HG03103 (cell line): ENCODE data around the gene MYBPC2.
"Not testable (repeated sequence)": the region's sequence is repeated elsewhere in the genome, so short reads cannot be mapped to it uniquely, and the experiment has no call there.

Source experiments
- ATAC-seq: cut with Tn5 transposase; IDR thresholded peaks from one replicate; pipeline ENCODE4 v1.9.1; 2021; ENCODE audit warnings: low read depth; ENCODE audit not compliant: unreplicated experiment

The MYBPC2 gene

GRCh38 chr19:50457300-50457699 lies 24.6 kb downstream of the MYBPC2 start:
- ATAC-seq: no peak

DNA sequence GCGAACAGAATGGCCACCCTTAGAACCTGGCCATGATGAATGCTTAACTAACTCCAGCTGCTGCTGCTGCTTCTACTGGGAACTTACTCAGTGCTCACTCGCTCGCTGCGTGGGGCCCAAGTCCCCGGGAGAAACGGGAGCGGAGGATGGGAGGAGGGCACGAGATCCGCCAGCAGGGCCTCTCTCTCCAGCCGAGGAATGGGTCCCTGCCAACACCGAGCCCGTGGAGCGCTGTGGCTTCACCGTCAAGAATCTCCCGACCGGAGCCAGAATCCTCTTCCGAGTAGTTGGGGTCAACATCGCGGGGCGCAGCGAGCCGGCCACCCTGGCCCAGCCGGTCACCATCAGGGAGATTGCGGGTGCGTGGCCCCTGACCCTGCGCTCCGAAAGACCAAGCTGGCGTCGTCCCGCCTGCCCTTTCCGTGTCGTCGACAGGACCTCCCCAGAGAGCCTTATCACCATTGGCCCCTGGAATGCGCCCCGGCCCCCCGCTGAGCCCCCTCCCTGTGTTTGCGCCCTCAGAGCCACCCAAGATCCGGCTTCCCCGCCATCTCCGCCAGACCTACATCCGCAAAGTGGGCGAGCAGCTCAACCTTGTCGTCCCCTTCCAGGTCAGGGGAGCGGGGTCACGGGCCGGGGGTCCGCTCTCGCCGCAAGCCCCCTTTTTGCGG lies 25.8 kb downstream of the MYBPC2 start:
- ATAC-seq: no peak

DNA sequence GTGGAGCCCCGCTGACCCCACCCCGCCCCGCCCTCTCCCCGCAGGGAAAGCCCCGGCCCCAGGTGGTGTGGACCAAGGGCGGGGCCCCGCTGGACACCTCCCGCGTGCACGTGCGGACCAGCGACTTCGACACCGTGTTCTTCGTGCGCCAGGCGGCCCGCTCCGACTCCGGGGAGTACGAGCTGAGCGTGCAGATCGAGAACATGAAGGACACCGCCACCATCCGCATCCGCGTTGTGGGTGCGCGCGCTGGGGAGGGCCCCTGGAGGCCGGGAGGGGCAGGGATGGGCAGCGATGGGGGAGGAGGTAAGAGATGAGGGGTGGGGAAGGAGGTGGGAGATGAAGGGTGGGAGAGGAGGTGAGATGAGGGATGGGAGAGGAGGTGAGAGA lies 26.4 kb downstream of the MYBPC2 start:
- ATAC-seq: no peak

DNA sequence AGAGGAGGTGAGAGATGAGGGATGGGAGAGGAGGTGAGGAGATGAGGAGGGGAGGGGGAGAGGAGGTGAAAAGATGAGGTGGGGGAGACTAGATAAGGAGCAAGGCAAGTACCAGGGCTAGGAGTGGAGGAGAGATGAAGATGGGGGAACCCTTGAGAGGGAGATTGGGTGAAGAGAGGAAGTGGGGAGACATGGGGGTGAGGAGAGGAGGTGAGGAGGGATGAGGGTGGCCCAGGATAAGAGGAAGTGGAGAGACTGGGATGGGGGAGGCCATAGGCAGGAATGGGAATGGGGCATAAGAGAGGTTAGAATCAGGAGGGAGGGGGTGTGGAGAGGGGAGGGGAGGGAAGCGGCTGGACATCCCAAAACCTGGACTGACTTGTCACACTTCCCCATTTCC lies 26.9 kb downstream of the MYBPC2 start:
- no peak for ATAC-seq

- no peak for ATAC-seq
These were observed 27.6 kb downstream of the MYBPC2 start for GRCh38 chr19:50460161-50460765.

DNA sequence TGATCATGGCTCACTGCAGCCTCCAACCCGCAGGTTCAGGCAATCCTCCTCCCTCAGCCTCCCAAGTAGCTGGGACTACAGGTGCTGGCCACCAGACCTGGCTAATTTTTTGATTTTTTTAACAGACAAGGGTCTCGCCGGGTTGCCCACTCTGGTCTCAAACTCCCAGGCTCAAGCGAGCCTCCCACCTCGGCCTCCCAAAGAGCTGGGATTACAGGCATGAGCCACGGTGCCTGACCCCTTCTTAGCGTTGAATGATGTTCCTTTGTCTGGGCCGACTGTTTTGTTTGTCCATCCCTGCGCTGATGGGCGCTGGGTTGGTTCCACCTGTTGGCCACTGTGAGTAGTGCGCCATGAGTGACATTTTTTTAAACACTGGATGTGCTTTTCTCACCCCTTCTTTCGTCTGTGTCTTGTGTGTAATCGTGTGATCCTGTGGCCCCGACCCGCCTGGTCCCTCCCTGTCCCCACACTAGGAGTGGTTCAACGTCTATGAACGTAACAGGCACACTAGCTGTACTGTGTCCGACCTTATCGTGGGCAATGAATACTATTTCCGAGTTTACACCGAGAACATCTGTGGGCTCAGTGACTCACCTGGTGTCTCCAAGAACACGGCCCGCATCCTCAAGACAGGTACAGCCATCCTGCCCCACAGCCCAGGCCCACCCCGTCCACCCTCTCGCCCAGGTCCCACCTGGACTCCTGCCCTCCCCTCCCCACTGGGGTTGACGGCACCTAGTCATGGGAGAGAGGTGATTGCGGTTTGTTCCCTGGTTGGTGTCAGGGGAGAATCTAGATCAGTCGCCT lies 28.6 kb downstream of the MYBPC2 start:
- ATAC-seq: no peak

GRCh38 chr19:50462970-50463369 lies 30.3 kb downstream of the MYBPC2 start:
- no peak for ATAC-seq

DNA sequence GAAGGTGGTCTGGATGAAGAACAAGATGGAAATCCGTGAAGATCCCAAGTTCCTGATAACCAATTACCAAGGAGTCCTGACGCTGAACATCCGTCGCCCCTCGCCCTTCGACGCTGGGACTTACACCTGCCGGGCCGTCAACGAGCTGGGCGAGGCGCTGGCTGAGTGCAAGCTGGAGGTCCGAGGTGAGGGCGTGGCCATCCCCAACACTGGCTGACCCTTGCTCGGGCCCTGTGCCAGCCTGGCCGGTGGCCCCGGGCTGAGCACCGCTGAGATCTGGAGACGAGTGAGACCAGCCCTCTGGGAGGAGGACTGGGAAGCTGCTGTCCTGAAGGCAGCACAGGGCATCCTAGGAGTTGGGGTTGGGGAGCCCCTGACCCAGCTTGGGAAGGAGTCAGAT lies 31.7 kb downstream of the MYBPC2 start:
- ATAC-seq: no peak

DNA sequence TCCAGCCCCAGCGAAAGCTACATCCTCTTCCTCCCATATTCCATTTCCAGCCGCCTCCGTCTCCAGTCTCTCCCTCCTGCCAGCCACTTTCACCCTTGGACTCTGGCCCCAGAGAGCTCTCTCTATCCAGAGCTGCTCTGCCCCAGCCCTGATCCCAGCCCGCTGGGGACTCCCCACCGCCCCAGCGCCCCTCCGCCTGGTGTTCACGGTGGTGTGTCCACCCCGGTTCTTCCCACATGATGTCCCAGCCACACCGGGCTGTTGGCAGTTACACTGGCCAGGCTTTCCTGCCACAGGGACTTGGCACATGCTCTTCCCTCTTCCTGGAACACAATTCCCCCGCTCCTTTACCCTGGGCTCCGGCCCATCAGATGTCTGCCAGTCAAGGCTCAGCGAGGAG lies 32.3 kb downstream of the MYBPC2 start:
- no peak for ATAC-seq

- ATAC-seq: no peak
These were observed 33.5 kb downstream of the MYBPC2 start for GRCh38 chr19:50465986-50466705.

DNA sequence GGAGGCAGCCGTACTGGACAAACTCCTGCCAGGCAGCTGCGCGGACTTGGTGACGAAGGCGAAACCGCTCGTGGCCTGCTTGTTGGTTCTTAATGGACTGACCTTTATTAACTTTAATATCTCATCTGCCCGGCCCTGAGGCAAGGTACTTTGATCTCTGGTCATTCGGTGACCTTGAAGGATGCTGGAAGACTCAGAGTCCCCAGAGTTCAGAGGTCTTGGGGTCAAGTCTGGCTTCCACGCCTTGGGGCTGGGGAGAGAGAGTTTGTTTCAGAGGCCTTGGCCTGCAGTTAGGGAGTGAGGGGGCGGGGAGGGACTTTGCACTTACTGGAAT lies 34.0 kb downstream of the MYBPC2 start:
- no peak for ATAC-seq

GRCh38 chr19:50467566-50467965 lies 34.9 kb downstream of the MYBPC2 start:
- no peak for ATAC-seq

GRCh38 chr19:50468818-50469217 lies 36.1 kb downstream of the MYBPC2 start:
- ATAC-seq: no peak

DNA sequence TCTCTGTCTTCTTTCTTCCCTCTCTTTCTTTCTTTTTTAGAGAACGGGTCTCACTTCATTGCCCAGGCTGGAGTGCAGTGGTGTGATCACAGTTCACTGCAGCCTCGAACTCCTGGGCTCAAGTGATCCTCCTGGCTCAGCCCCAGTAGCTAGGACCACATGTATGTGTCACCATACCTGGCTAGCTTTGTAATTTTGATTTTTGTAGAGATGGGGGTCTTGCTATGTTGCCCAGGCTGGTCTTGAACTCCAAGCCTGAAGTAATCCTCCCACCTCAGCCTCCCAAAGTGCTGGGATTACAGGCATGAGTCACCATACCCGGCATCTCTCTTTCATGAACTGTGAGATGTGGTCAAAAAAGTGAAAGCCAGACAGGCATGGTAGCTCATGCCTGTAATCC lies 40.6 kb downstream of the MYBPC2 start:
- not testable (repeated sequence) for ATAC-seq

GRCh38 chr19:50475101-50475568 lies 42.4 kb downstream of the MYBPC2 start:
- ATAC-seq: no peak

DNA sequence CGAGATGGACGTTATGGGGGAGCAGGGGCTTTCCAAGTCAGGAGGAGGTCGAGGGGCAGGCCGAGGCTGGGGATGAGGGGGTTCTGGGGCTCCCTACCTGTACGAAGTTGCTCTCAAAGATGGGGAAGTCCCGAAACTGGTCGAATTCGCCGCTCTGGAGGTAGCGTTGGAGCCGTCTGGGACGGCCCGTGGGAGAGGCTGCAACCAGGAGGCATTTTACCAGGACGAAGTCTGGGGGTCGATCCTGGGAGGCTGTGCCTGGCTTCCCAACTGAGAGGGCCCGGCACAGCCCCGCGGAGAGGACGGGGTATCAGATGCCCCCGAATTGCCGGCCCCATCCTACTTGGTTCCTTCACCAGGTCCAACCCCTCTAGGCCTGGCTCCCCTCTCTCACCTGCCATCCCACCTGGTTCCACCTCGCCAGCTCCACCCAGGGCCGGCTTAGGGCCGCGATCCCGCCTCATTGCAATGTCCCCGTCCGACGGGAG lies 43.1 kb downstream of the MYBPC2 start:
- ATAC-seq: no peak

- ATAC-seq: peak; percentile 76
These were observed 43.7 kb downstream of the MYBPC2 start, which contains the start of the genes EMC10 and GARIN5A for GRCh38 chr19:50476224-50476906. TSS of gene EMC10 (plus strand) at chr19:50476507. CDS start at chr19:50476545, 38 bp downstream. TSS of gene GARIN5A (minus strand) at chr19:50476848. CDS start at chr19:50476388, 460 bp downstream.

- no peak for ATAC-seq
These were observed 44.2 kb downstream of the MYBPC2 start for GRCh38 chr19:50476907-50477238.

DNA sequence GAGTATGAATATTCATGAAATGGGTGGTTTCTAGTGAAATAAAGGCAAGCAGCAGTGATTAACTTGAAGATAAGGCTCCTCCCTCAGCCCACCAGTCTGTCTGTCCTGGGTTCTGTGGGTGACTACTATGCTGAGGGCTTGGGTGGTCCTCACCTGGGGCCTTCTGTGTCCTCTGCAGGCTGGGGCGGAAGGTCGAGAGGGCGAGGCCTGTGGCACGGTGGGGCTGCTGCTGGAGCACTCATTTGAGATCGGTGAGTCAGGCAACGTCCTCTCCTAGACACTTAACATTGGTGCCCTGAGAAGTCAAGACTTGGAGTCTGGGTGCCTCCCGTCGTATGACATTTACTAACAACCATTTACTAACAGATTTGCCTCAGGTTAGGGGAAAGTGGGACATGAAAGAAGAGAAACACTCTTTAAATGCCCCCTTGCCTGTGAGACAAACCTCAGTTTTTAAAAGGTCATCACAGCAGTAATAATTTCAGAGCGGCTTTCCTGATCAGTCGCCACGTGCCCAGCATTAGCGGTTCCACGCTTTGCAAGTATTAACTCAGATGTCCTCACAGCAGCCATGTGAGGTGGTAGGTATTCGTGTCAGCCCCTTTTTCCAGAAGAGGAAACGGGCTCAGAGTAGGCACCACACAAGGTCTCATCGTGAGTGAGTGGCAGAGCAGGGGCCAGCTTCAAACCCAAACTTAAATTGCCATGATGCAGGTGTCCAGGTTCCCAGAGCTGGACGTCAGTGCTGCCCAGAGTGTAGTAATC lies 45.2 kb downstream of the MYBPC2 start:
- ATAC-seq: no peak
